ENCODE measurements around the gene INHA. TPM values are rescaled to one million over a fixed set of nuclear protein-coding genes. Genes with fewer than 3 reads are reported as not detected.

The INHA gene
- total RNA-seq, 3 donors from 2014 or later, result 0.19 TPM; not detected in 2

DNA sequence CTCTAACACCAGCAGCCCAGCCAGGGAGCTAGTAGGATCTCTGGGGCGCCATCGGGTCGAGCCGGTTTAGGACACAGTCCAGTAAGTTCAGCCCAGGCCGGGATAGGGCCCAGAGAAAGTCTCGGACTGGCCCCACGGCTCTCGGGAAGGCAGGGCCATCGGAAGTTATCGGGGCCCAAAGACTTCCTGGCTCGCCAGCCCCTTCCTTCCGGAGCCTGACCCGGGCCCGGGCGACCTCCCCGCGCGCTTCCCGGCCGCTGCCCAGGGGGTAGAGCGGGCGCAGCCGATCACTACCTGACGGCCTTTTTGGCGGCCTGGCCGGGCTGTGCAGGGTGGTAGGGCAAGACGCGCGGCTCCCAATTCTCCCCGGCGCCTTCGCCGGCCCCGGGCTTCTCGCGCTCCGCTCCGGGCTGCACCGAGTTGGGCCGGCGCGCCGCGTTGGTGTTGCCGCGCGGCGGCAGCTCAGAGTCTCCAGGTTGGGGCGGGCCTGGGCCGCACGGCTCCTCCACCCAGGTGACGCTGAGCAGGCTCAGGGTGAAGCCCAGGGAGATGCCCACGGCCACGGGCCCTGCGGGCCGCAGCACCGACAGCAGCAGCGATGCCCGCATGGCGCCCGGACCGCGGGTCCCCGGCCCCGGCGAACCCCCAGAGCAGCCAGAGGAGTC, 29.0 kb upstream of the INHA start:
- ATAC-seq (peak; percentile 63), DNase-seq (peak in 1 of 3 donors; percentile 44)

DNA sequence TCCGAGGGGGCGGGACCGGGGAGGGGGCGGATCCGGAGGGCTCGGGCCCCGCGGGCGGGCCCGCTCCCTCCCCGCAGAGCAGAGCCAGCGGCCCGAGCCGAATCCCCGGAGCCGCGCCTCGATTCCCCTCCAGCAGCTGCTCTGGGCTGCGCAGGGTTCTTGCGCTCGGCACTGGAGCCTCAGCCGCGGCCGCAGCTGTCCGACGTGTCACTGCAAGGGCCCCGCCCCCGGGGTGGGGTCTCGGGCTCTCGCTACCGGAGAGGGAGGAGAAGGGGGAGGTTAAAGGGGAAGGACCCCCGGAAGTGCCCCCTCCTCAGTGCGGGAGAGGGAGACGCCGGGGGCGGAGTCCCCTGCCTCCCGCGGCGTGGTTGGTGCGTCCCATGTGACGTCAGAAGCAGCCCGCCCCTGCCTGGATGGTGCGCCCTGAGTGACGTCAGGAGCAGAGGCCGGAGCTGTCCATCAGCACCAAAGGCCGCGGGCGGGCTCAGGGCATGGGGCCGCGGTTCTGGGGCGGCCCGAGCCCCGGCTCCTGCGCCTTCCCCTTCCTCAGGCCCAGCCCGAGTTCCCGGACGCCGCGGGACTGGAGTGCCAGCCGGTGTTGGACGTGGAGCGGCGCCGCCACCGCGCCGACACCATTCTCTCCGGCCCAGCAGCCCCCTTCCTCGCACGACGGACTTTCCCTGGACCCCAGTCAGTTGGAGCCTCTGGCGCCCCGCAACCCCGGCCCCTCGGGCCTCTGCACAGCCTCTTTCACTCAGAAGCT, 28.3 kb upstream of the INHA start, which contains the start of the genes CHPF and TMEM198:
Gene CHPF, minus strand, starts transcription at position 214 of the 763 bp plus-strand sequence. CDS start 271 bp downstream, outside the sequence.
Gene TMEM198, plus strand, starts transcription at position 433 of the 763 bp plus-strand sequence. CDS start 700 bp downstream, outside the sequence.
- ATAC-seq, result peak; percentile 89
- no peaks in the 10 kb centered on the region for H3K36me3 ChIP-seq (ENCODE audit: low read depth)
- no peaks in the 10 kb centered on the region for H3K9me3 ChIP-seq
- DNase-seq, result peak; percentile 97 to 98 (median 98)
- intact Hi-C loops (cut with DNase I, micrococcal nuclease), result no loop called here
- peak within 1 kb of the TSS; percentile 41 for H3K4me3 ChIP-seq
- H3K4me1 ChIP-seq (ENCODE audit: low read depth), result peaks cover 15% of the 10 kb centered on the region
- TF ChIP-seq, protein P1, sequence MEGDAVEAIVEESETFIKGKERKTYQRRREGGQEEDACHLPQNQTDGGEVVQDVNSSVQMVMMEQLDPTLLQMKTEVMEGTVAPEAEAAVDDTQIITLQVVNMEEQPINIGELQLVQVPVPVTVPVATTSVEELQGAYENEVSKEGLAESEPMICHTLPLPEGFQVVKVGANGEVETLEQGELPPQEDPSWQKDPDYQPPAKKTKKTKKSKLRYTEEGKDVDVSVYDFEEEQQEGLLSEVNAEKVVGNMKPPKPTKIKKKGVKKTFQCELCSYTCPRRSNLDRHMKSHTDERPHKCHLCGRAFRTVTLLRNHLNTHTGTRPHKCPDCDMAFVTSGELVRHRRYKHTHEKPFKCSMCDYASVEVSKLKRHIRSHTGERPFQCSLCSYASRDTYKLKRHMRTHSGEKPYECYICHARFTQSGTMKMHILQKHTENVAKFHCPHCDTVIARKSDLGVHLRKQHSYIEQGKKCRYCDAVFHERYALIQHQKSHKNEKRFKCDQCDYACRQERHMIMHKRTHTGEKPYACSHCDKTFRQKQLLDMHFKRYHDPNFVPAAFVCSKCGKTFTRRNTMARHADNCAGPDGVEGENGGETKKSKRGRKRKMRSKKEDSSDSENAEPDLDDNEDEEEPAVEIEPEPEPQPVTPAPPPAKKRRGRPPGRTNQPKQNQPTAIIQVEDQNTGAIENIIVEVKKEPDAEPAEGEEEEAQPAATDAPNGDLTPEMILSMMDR (IDR thresholded peaks at IDR 0.05), result no peak

More for the DNA sequence above, 29.0 kb upstream of the INHA start:
- peaks cover 15% of the 10 kb centered on the region for H3K4me1 ChIP-seq (ENCODE audit: low read depth)
- TF ChIP-seq, protein P1 (IDR thresholded peaks at IDR 0.05), result no peak
- peak overlapping the region; percentile 41 for H3K4me3 ChIP-seq
- intact Hi-C loops (cut with DNase I, micrococcal nuclease), result no loop called here
- H3K9me3 ChIP-seq, result no peaks in the 10 kb centered on the region
- no peaks in the 10 kb centered on the region for H3K36me3 ChIP-seq (ENCODE audit: low read depth)

DNA sequence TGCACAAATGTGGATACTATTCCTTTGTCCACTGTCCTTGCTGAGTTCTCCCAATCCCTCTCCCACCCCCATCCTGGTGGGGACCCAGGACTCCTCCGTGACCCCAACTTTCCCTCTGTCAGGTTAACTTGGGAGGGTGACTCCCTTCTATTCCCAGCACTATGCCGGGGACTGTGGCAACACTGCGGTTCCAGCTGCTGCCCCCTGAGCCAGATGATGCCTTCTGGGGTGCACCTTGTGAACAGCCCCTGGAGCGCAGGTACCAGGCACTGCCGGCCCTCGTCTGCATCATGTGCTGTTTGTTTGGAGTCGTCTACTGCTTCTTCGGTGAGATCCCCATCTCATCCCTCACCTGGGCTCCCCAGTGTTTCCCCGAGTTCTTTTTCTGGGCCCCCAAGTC, 27.5 kb upstream of the INHA start:
- Histone ChIP-seq H3K9me3 (no peaks in the 10 kb centered on the region), H3K4me3 (no peak overlapping the region), H3K4me1 (ENCODE audit: low read depth) (peaks cover 15% of the 10 kb centered on the region), H3K36me3 (ENCODE audit: low read depth) (no peaks in the 10 kb centered on the region)
- TF ChIP-seq, protein P1 (IDR thresholded peaks at IDR 0.05), result no peak
- intact Hi-C loops (cut with DNase I, micrococcal nuclease), result no loop called here
- DNase-seq (peak in 1 of 3 donors; percentile 46), ATAC-seq (no peak)

DNA sequence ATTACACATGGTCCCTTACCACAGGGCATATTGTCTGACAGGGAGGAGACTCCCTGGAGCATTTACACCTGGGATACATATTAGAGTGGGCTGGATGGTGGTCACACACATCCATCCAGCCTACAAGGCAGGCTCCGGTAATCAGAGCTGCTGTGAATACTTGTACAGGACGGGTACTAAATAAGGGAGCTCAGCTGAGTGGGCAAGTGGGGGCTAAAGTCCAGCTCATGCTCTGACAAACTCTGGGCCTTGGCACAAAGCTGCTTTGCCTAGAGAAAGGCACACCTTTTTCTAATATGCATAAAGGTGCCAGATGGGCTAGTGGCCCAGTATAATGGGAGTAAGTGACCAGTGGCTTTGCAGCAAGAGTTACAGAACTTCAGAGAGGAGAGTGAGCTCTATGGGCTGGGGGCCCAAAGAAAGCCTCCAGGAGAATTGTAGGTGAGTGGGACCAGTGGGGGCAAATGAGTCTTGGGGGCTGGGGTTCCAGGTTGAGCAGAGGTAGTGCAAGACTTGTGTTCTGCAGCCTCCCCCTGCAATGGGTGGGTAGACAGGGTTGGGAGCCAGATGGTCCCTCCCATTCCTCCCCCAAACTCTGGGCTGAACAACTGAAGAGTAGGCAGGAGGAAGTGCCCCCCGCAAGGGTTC, 26.7 kb upstream of the INHA start:
- Histone ChIP-seq H3K36me3 (ENCODE audit: low read depth) (no peaks in the 10 kb centered on the region), H3K4me1 (ENCODE audit: low read depth) (peaks cover 15% of the 10 kb centered on the region), H3K4me3 (no peak overlapping the region), H3K9me3 (no peaks in the 10 kb centered on the region)
- TF ChIP-seq, protein P1 (IDR thresholded peaks at IDR 0.05), result no peak
- DNase-seq, result no peak
- intact Hi-C loops (cut with DNase I, micrococcal nuclease), result no loop called here
- no peak for ATAC-seq

DNA sequence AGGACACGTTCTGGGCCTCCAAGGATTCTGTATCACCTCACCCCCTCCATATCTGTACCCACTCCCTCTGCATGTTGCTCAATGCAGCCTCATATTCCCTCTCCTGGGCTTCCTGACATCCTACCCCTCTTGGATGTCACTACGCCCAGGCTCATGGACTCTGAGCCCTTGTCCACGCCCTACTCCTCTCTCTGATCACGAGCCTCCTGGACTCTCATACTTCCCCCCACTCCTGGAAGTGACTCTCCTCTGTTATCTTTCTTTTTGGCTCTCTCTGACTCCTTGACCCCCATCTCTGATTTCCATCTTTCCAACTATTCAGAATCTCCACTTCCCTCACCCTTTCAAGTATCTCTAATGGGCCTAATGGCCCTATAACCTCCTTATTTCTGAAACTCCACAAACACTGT, 26.2 kb upstream of the INHA start:
- Histone ChIP-seq H3K9me3 (no peaks in the 10 kb centered on the region), H3K36me3 (ENCODE audit: low read depth) (no peaks in the 10 kb centered on the region), H3K4me3 (no peak overlapping the region), H3K4me1 (ENCODE audit: low read depth) (peaks cover 15% of the 10 kb centered on the region)
- TF ChIP-seq, protein P1 (IDR thresholded peaks at IDR 0.05), result no peak
- intact Hi-C loops (cut with DNase I, micrococcal nuclease), result no loop called here
- DNase-seq (no peak), ATAC-seq (no peak)

Measured in mucosa of descending colon (tissue), 3 donors.